ENCODE measurements around the gene PSTPIP2. TPM values are rescaled to one million over a fixed set of nuclear protein-coding genes. Genes with fewer than 3 reads are reported as not detected.

PSTPIP2 gene
- total and polyA plus RNA-seq, 2 donors (not counting 1 experiment from before 2014, with no cell fraction given), result 0.42 to 0.76 TPM

DNA sequence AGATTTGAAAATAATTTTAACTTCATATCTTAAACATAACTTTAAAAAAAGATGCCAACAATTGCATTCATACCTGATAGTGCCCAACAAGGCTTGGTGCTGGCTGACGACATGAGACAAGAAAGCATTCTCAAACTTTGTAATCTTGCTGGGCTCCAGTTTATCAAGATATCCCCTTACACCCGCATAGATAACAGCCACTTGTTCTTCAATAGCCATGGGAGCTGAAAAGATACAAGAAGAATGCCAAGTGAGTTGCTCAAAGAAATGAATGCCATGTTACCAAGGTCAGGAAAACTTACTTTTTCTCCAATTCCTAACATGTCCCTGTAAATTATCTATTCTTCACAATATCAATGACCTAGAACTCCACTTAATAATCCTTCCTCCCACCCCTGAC, 12.4 kb upstream of the PSTPIP2 start:
- TF ChIP-seq, protein P1, sequence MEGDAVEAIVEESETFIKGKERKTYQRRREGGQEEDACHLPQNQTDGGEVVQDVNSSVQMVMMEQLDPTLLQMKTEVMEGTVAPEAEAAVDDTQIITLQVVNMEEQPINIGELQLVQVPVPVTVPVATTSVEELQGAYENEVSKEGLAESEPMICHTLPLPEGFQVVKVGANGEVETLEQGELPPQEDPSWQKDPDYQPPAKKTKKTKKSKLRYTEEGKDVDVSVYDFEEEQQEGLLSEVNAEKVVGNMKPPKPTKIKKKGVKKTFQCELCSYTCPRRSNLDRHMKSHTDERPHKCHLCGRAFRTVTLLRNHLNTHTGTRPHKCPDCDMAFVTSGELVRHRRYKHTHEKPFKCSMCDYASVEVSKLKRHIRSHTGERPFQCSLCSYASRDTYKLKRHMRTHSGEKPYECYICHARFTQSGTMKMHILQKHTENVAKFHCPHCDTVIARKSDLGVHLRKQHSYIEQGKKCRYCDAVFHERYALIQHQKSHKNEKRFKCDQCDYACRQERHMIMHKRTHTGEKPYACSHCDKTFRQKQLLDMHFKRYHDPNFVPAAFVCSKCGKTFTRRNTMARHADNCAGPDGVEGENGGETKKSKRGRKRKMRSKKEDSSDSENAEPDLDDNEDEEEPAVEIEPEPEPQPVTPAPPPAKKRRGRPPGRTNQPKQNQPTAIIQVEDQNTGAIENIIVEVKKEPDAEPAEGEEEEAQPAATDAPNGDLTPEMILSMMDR (IDR thresholded peaks at IDR 0.05), result no peak
- no peak overlapping the region for H3K9ac ChIP-seq (ENCODE audit: low read length)
- H3K4me1 ChIP-seq (ENCODE audit: control insufficient read depth in 2 of 2, insufficient read depth in 2 of 2, low read length in 2 of 2), result no peaks in the 10 kb centered on the region
- peaks cover 7% of the 10 kb centered on the region for H3K79me2 ChIP-seq (ENCODE audit: control insufficient read depth, insufficient read depth, low read length)
- H2AFZ ChIP-seq (ENCODE audit: insufficient read depth, low read depth, low read length, poor library complexity, severe bottlenecking), result no peak overlapping the region
- H3K4me3 ChIP-seq (ENCODE audit: control extremely low read depth in 1 of 5, extremely low read depth in 1 of 5, insufficient read depth in 1 of 5, low read depth in 2 of 5, low read length in 4 of 5), result no peak overlapping the region
- Mint-ChIP-seq H3K27ac (no peak overlapping the region), H3K4me1 (no peaks in the 10 kb centered on the region), H3K4me3 (no peak overlapping the region), H3K9me3 (ENCODE audit: insufficient read depth) (peaks cover 4% of the 10 kb centered on the region), H3K27me3 (no peaks in the 10 kb centered on the region)
- H3K27me3 ChIP-seq (replicated peaks in 1 of 4; ENCODE audit: control extremely low read depth in 1 of 4, control insufficient read depth in 3 of 4, insufficient read depth in 4 of 4, low read length in 3 of 4), result no peaks in the 10 kb centered on the region
- peaks cover 10% of the 10 kb centered on the region for H4K20me1 ChIP-seq (ENCODE audit: control insufficient read depth, insufficient read depth, low read length, poor library complexity, severe bottlenecking)
- ChIA-PET POLR2A (no interaction called here), CTCF (no interaction called here)
- H3K36me3 ChIP-seq (replicated peaks in 1 of 2; ENCODE audit: control extremely low read depth in 1 of 2, control insufficient read depth in 1 of 2, extremely low read depth in 1 of 2, insufficient read depth in 2 of 2, low read length in 1 of 2), result peaks cover 28 to 89% of the 10 kb centered on the region in 2 experiments
- H3K4me2 ChIP-seq (replicated peaks; ENCODE audit: low read depth, low read length, poor library complexity, severe bottlenecking), result no peak overlapping the region
- H3K27ac ChIP-seq (ENCODE audit: low read length in 2 of 2), result no peak overlapping the region
- 100% methylated on average over 1 of the region's 2 CpGs for WGBS (ENCODE audit: insufficient coverage)
- intact Hi-C loops (cut with micrococcal nuclease), result no loop called here
- no peak for ATAC-seq (ENCODE audit: low read depth)
- H3K9me3 ChIP-seq (ENCODE audit: control extremely low read depth in 1 of 3, control insufficient read depth in 2 of 3, insufficient read depth in 1 of 3, low read length in 2 of 3), result peaks cover 2 to 7% (median 2%) of the 10 kb centered on the region in 3 donors
- no peak for DNase-seq

DNA sequence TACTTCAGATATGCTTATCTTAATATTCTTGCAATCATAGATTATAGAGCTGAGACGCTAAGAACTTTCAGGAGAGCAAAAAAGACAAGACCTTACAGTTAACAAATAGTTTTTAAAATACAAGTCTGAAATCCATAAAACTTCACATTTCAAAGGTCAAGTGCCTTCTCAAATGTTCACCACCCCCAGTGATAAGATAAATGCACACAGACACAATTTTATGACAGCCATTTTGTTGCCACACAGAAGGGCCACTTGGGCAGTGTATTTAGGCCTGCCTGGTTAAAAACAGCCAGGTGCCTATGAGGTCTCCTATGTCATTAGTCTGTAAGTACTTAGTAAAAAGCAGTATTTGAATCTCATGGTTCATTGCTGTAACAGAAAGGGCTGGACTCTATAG, 8.1 kb upstream of the PSTPIP2 start:
- Mint-ChIP-seq H3K27me3 (no peaks in the 10 kb centered on the region), H3K4me1 (no peaks in the 10 kb centered on the region), H3K27ac (no peak overlapping the region), H3K9me3 (ENCODE audit: insufficient read depth) (no peaks in the 10 kb centered on the region), H3K4me3 (no peak overlapping the region)
- intact Hi-C loops (cut with micrococcal nuclease), result no loop called here
- Histone ChIP-seq H3K9me3 (ENCODE audit: control extremely low read depth in 1 of 3, control insufficient read depth in 2 of 3, insufficient read depth in 1 of 3, low read length in 2 of 3) (no peaks in the 10 kb centered on the region), H3K36me3 (replicated peaks in 1 of 2; ENCODE audit: control extremely low read depth in 1 of 2, control insufficient read depth in 1 of 2, extremely low read depth in 1 of 2, insufficient read depth in 2 of 2, low read length in 1 of 2) (peaks cover 12 to 56% of the 10 kb centered on the region in 2 experiments), H3K4me2 (replicated peaks; ENCODE audit: low read depth, low read length, poor library complexity, severe bottlenecking) (no peak overlapping the region), H4K20me1 (ENCODE audit: control insufficient read depth, insufficient read depth, low read length, poor library complexity, severe bottlenecking) (peaks cover 5% of the 10 kb centered on the region), H3K27me3 (replicated peaks in 1 of 4; ENCODE audit: control extremely low read depth in 1 of 4, control insufficient read depth in 3 of 4, insufficient read depth in 4 of 4, low read length in 3 of 4) (no peaks in the 10 kb centered on the region), H3K9ac (ENCODE audit: low read length) (no peak overlapping the region), H3K79me2 (ENCODE audit: control insufficient read depth, insufficient read depth, low read length) (no peaks in the 10 kb centered on the region), H2AFZ (ENCODE audit: insufficient read depth, low read depth, low read length, poor library complexity, severe bottlenecking) (no peak overlapping the region), H3K4me1 (ENCODE audit: control insufficient read depth in 2 of 2, insufficient read depth in 2 of 2, low read length in 2 of 2) (no peaks in the 10 kb centered on the region), H3K4me3 (ENCODE audit: control extremely low read depth in 1 of 5, extremely low read depth in 1 of 5, insufficient read depth in 1 of 5, low read depth in 2 of 5, low read length in 4 of 5) (no peak overlapping the region), H3K27ac (ENCODE audit: low read length in 2 of 2) (no peak overlapping the region)
- ATAC-seq (ENCODE audit: low read depth), result no peak
- no CpG with 5 or more reads among the region's 1 CpG for WGBS (ENCODE audit: insufficient coverage)
- TF ChIP-seq, protein P1 (IDR thresholded peaks at IDR 0.05), result no peak
- ChIA-PET POLR2A (no interaction called here), CTCF (no interaction called here)
- no peak for DNase-seq

Measured in B cell (primary cell).